HG03439 (cell line): ENCODE data around the gene RNASEL.

ENCODE experiments used
- ATAC-seq: cut with Tn5 transposase; IDR thresholded peaks from one replicate; pipeline ENCODE4 v1.9.1; 2021; ENCODE audit warnings: mild to moderate bottlenecking, moderate library complexity; ENCODE audit not compliant: unreplicated experiment

The RNASEL gene

GRCh38 chr1:182601416-182601786 lies 12.3 kb upstream of the RNASEL start:
- ATAC-seq = no peak

- ATAC-seq = no peak
These were observed 11.8 kb upstream of the RNASEL start for GRCh38 chr1:182600745-182601415.

- ATAC-seq = no peak
These were observed 11.1 kb upstream of the RNASEL start for GRCh38 chr1:182600036-182600713.

- ATAC-seq = no peak
These were observed 10.3 kb upstream of the RNASEL start for GRCh38 chr1:182599339-182599738.

- ATAC-seq = no peak
These were observed 9.2 kb upstream of the RNASEL start for GRCh38 chr1:182598296-182598695.

- ATAC-seq = no peak
These were observed 7.9 kb upstream of the RNASEL start for GRCh38 chr1:182596934-182597333.

GRCh38 chr1:182595641-182596240 lies 6.7 kb upstream of the RNASEL start:
- ATAC-seq = no peak

- no peak for ATAC-seq
These were observed 875 bp upstream of the RNASEL start for GRCh38 chr1:182589931-182590330.

- no peak for ATAC-seq
These were observed 464 bp upstream of the RNASEL start for GRCh38 chr1:182589520-182589919.

- ATAC-seq = no peak
These were observed 1.2 kb downstream of the RNASEL start for GRCh38 chr1:182587666-182588499.

- no peak for ATAC-seq
These were observed 2.0 kb downstream of the RNASEL start for GRCh38 chr1:182587093-182587492.

- ATAC-seq = no peak
These were observed 2.7 kb downstream of the RNASEL start for GRCh38 chr1:182586380-182586779.

- no peak for ATAC-seq
These were observed 4.3 kb downstream of the RNASEL start for GRCh38 chr1:182584746-182585145.

GRCh38 chr1:182580736-182581135 lies 8.3 kb downstream of the RNASEL start:
- no peak for ATAC-seq

- ATAC-seq = no peak
These were observed 13.4 kb downstream of the RNASEL start for GRCh38 chr1:182575540-182576149.

GRCh38 chr1:182574156-182574555 lies 14.9 kb downstream of the RNASEL start:
- ATAC-seq = no peak

- no peak for ATAC-seq
These were observed 18.5 kb downstream of the RNASEL start for GRCh38 chr1:182570611-182570970.

- ATAC-seq = no peak
These were observed 19.0 kb downstream of the RNASEL start for GRCh38 chr1:182569939-182570610.

GRCh38 chr1:182568647-182569284 lies 20.3 kb downstream of the RNASEL start:
- ATAC-seq = no peak

- ATAC-seq = no peak
These were observed 21.4 kb downstream of the RNASEL start for GRCh38 chr1:182567629-182568028.
